ENCODE data around the gene PLP2. TPM values are rescaled to one million over a fixed set of nuclear protein-coding genes. Genes with fewer than 3 reads are reported as not detected.
"Not testable (repeated sequence)": the region's sequence is repeated elsewhere in the genome, so short reads cannot be mapped to it uniquely, and the experiment has no call there.

Gene PLP2
- total RNA-seq, 1 donor from 2014 or later: 12.2 TPM

DNA sequence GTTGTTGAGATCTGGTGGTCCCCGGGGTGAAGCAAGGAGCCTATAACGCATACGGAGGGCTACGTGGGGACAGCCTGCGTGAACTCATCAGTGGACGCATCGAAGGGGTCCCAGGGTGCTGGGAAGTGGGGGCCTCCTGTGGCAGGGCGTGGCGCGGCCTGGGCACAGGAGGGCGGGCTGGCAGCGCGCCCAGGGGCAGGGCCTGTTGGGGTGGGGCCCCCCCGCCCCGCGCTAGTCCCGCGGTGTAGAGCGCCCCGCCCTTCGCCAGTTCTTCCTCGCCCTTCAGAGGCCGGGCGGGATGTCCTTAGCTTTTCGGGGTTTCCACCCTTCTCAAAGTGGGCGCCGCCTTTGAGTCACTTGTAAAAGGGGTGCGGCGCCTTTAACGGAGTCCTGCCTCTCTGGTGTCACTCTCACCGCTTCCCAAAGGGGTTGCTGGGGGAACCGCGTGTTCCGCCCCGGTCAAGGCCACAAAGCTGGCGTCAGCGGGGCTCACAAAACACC, 632 bp downstream of the PLP2 start:
- Mint-ChIP-seq H3K27me3 (ENCODE audit: unreplicated experiment) (peaks cover 4% of the 10 kb centered on the region), H3K36me3 (ENCODE audit: unreplicated experiment) (no peaks in the 10 kb centered on the region), H3K9me3 (ENCODE audit: unreplicated experiment) (peaks cover 4% of the 10 kb centered on the region), H3K4me1 (ENCODE audit: low read depth, unreplicated experiment) (peaks cover under 1% of the 10 kb centered on the region), H3K4me3 (ENCODE audit: unreplicated experiment) (peak overlapping the region; percentile 78), H3K27ac (ENCODE audit: unreplicated experiment) (no peak overlapping the region)
- DNase-seq: no peak
- TF ChIP-seq, protein P1, sequence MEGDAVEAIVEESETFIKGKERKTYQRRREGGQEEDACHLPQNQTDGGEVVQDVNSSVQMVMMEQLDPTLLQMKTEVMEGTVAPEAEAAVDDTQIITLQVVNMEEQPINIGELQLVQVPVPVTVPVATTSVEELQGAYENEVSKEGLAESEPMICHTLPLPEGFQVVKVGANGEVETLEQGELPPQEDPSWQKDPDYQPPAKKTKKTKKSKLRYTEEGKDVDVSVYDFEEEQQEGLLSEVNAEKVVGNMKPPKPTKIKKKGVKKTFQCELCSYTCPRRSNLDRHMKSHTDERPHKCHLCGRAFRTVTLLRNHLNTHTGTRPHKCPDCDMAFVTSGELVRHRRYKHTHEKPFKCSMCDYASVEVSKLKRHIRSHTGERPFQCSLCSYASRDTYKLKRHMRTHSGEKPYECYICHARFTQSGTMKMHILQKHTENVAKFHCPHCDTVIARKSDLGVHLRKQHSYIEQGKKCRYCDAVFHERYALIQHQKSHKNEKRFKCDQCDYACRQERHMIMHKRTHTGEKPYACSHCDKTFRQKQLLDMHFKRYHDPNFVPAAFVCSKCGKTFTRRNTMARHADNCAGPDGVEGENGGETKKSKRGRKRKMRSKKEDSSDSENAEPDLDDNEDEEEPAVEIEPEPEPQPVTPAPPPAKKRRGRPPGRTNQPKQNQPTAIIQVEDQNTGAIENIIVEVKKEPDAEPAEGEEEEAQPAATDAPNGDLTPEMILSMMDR (IDR thresholded peaks at IDR 0.05; ENCODE audit: partially characterized antibody, unreplicated experiment): no peak

DNA sequence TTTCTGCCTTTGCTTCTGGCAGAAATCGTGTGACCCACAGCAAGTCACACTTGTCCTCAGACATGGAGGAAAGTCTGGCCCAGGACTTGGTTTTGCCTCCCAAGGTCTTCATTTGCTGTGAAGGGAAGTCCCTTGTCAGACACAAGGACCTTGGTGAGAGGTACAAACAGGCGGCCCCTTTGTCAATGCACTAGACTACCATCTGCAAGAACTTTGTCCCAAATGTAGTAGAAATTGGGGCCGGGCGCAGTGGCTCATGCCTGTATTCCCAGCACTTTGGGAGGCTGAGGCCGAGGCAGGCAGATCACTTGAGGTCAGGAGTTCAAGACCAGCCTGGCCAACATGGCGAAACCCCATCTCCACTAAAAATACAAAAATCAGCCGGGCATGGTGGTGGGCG, 1.8 kb downstream of the PLP2 start:
- H3K4me1 Mint-ChIP-seq (ENCODE audit: low read depth, unreplicated experiment); DNase-seq; H3K27me3 Mint-ChIP-seq (ENCODE audit: unreplicated experiment); H3K4me3 Mint-ChIP-seq (ENCODE audit: unreplicated experiment); H3K36me3 Mint-ChIP-seq (ENCODE audit: unreplicated experiment); H3K27ac Mint-ChIP-seq (ENCODE audit: unreplicated experiment); H3K9me3 Mint-ChIP-seq (ENCODE audit: unreplicated experiment): not testable (repeated sequence)

DNA sequence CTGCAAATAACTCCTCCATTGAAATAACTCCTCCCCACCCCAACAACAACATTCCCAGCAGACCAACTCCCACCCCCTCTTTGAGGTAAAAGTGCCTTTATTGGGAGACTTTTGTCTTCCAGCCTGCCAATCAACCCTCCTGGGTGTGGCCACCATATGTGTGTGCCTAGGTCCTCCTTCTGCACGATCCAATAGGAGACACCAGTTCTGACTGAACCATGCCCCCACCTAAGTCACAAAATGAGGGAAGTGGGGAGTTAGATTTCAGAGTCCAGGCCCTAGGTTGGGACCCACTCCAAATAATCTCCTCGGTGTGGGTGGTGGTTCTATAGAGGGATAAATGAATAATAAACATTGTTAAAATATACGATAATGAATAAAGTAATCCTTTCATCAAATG, 3.0 kb downstream of the PLP2 start:
- Mint-ChIP-seq H3K4me3 (ENCODE audit: unreplicated experiment) (no peak overlapping the region), H3K36me3 (ENCODE audit: unreplicated experiment) (no peaks in the 10 kb centered on the region), H3K27ac (ENCODE audit: unreplicated experiment) (peak overlapping the region; percentile 34), H3K4me1 (ENCODE audit: low read depth, unreplicated experiment) (peaks cover 8% of the 10 kb centered on the region), H3K27me3 (ENCODE audit: unreplicated experiment) (peaks cover 9% of the 10 kb centered on the region), H3K9me3 (ENCODE audit: unreplicated experiment) (peaks cover 5% of the 10 kb centered on the region)
- no peak for DNase-seq
- TF ChIP-seq, protein P1 (IDR thresholded peaks at IDR 0.05; ENCODE audit: partially characterized antibody, unreplicated experiment): no peak

DNA sequence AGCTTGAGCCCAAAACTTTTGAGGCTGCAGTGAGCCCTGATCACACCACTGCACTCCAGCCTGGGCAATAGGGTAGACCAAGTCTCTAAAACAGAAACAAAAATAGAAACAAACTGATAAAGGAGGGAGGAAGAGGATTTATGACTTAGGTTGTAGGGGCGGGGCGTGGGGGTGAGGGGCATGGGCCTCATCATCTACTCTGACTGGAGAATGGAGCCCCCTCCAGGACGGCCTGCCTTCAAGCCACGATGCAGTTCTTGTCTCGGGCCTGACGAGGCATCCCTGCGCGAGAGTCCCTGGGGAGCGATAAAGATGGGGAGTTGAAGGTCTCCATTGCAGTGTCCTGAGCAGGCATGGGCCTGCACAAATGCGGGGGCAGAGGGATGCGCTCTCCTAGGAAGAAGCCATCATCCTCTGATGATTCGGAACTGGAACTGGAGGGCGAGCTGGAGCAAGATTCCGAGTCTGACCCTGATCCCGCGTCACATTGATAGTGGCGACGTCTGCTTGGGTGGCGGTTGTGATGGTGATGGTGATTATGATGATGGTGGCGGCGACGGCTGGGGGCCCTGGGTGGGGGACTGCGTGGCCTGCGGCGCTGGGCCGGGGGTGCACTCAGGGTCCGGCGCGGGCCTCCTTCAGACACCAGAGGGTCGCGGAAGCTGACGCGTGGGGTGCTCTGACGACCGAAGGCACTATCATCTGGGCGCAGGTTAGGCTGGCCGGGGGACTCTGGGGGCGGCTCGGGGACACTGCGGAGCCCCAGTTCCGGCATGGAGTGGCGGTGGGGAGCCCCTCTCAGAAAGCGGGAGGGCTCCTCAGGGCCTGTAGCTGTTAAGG, 4.0 kb downstream of the PLP2 start:
- peaks cover 5% of the 10 kb centered on the region for H3K9me3 Mint-ChIP-seq (ENCODE audit: unreplicated experiment)
- no peak for DNase-seq
- no peak overlapping the region for H3K27ac Mint-ChIP-seq (ENCODE audit: unreplicated experiment)
- TF ChIP-seq, protein P1 (IDR thresholded peaks at IDR 0.05; ENCODE audit: partially characterized antibody, unreplicated experiment): no peak
- H3K36me3 Mint-ChIP-seq (ENCODE audit: unreplicated experiment): no peaks in the 10 kb centered on the region
- H3K27me3 Mint-ChIP-seq (ENCODE audit: unreplicated experiment): peaks cover 9% of the 10 kb centered on the region
- no peak overlapping the region for H3K4me3 Mint-ChIP-seq (ENCODE audit: unreplicated experiment)
- peaks cover 8% of the 10 kb centered on the region for H3K4me1 Mint-ChIP-seq (ENCODE audit: low read depth, unreplicated experiment)

DNA sequence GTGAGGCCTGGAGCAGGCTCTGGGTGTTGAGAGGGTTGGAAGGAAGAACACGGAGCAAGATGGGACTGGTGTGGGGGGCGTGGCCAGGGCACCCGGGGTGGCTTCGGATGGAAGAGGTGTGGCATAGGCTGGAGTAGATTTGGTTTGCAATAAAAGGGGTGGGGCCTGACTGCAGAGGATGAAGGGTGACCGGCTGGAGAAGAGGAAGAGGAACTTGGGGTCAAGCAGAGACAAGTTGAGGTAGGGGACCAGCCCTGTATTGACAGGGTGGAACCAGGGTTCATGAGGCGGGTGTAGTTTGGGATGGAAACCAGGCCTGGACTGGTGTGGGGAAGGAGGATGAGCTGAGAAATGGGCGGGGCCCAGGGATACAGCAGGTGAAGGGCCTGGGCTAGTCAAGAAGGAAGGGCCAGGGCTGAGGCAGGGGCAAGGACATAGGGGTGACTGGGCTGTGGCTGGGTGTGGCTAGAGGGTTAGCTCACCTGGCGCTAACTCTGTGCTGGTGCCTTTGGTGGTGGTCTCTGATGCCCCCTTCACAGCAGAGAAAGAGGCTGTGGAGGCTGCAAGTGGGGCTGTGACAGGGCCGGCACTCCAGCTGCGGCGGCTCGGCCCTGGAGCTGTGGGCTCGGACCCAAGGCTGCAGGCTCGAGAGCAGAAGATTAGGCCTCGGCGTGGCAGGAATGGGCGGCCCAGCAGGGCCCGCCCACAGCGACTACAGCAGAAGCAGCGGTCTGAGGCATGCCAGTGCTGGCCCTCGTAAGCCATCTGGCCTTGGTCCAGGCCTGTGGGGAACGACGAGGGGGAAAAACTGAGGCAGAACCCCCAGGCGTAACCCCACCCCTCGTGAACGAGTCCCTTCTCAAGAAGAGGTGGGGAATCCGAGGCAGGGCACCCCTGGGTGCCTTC, 5.0 kb downstream of the PLP2 start:
- Mint-ChIP-seq H3K9me3 (ENCODE audit: unreplicated experiment) (peaks cover 4% of the 10 kb centered on the region), H3K27me3 (ENCODE audit: unreplicated experiment) (peaks cover 9% of the 10 kb centered on the region), H3K27ac (ENCODE audit: unreplicated experiment) (no peak overlapping the region), H3K4me3 (ENCODE audit: unreplicated experiment) (no peak overlapping the region), H3K4me1 (ENCODE audit: low read depth, unreplicated experiment) (peaks cover 8% of the 10 kb centered on the region), H3K36me3 (ENCODE audit: unreplicated experiment) (no peaks in the 10 kb centered on the region)
- DNase-seq: no peak
- TF ChIP-seq, protein P1 (IDR thresholded peaks at IDR 0.05; ENCODE audit: partially characterized antibody, unreplicated experiment): no peak

Measured in glutamatergic neuron (in vitro differentiated cells).